ENCODE results near the gene PSG7.

GRCh38 chr19:42926781-42927180 lies 10.2 kb downstream of the PSG7 start:
- TF ChIP-seq STAT6 (CRISPR knock-in tag; IDR thresholded peaks at IDR 0.05; ENCODE audit: borderline replicate concordance): no peak
- no peak for TF ChIP-seq CTCF (CRISPR knock-in tag; IDR thresholded peaks at IDR 0.05)
- no peak for TF ChIP-seq IRX3 (CRISPR knock-in tag; IDR thresholded peaks at IDR 0.05; ENCODE audit: borderline replicate concordance, low read depth)
- TF ChIP-seq MAFK (conservative IDR thresholded peaks at IDR 0.05 in 1 of 2, IDR thresholded peaks at IDR 0.05 in 1 of 2; ENCODE audit: low read length in 2 of 2): no peak
- TF ChIP-seq ZHX1 (CRISPR knock-in tag; IDR thresholded peaks at IDR 0.05; ENCODE audit: low read depth): no peak
- TF ChIP-seq PTBP1 (IDR thresholded peaks at IDR 0.05; ENCODE audit: low read depth, low read length, poor library complexity, severe bottlenecking): no peak
- TF ChIP-seq SRSF1 (optimal IDR thresholded peaks at IDR 0.05; ENCODE audit: low read depth, low read length): no peak
- no peak for TF ChIP-seq MTA1 (CRISPR knock-in tag; IDR thresholded peaks at IDR 0.05; ENCODE audit: borderline replicate concordance)

Data from HepG2 (cell line).